Activated naive CD8-positive, alpha-beta T cell treated with anti-CD3 and anti-CD28 coated beads for 36 hours (primary cell): ENCODE measurements around the gene UGT1A6. TPM values are rescaled to one million over a fixed set of nuclear protein-coding genes. Genes with fewer than 3 reads are reported as not detected.

ENCODE experiments used
- DNase-seq: peaks from one replicate; pipeline ENCODE4 v3.0.0; 2021
- H3K27ac Mint-ChIP-seq: one replicate; pipeline ENCODE4 v1.8.0; 2022; ENCODE audit warnings: mild to moderate bottlenecking, moderate library complexity, mixed read lengths
- H3K27me3 Mint-ChIP-seq: one replicate; pipeline ENCODE4 v1.8.0; 2022; ENCODE audit warnings: mild to moderate bottlenecking, mixed read lengths
- H3K36me3 Mint-ChIP-seq: one replicate; pipeline ENCODE4 v1.8.0; 2021; ENCODE audit warnings: mild to moderate bottlenecking, mixed read lengths
- H3K4me1 Mint-ChIP-seq: one replicate; pipeline ENCODE4 v1.8.0; 2021; ENCODE audit warnings: mixed read lengths
- H3K4me3 Mint-ChIP-seq: one replicate; pipeline ENCODE4 v1.8.0; 2022; ENCODE audit warnings: mild to moderate bottlenecking, moderate library complexity, mixed read lengths
- H3K9me3 Mint-ChIP-seq: one replicate; pipeline ENCODE4 v1.8.0; 2022; ENCODE audit warnings: mixed read lengths
- total RNA-seq, 2 experiments: library from RNA; stranded (reverse); gene quantifications; one replicate each; pipeline ENCODE4 v1.2.3, GENCODE V29; 2021

Gene UGT1A6
- total RNA-seq, 2 experiments from 2014 or later = not detected

GRCh38 chr2:233819884-233820773 is 127.4 kb downstream of the UGT1A6 start:
- Mint-ChIP-seq H3K36me3 (no peaks in the 10 kb centered on the region), H3K9me3 (no peaks in the 10 kb centered on the region), H3K4me3 (no peak overlapping the region), H3K27ac (no peak overlapping the region), H3K27me3 (peaks cover 10% of the 10 kb centered on the region), H3K4me1 (peaks cover 2% of the 10 kb centered on the region)
- DNase-seq = no peak

DNA sequence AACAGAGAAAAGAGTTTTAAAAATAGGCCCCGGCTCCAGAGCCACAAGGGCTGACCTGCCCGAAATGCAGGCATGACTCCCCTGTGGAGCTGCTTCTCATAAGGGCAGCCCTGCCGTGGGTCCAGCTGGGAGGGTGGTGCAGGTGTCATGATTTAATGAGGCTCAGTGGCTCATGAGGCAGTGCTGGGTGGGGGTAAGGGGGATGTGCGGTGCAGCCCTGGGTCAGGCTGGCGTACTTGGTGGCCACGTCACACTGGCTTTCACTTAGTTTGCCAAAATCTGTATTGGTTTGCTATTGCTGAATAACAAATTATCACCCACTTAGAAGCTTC is 128.1 kb downstream of the UGT1A6 start:
- H3K4me1 Mint-ChIP-seq = peaks cover 2% of the 10 kb centered on the region
- DNase-seq = no peak
- H3K36me3 Mint-ChIP-seq = no peaks in the 10 kb centered on the region
- no peaks in the 10 kb centered on the region for H3K9me3 Mint-ChIP-seq
- H3K4me3 Mint-ChIP-seq = no peak overlapping the region
- H3K27me3 Mint-ChIP-seq = peaks cover 9% of the 10 kb centered on the region
- no peak overlapping the region for H3K27ac Mint-ChIP-seq

DNA sequence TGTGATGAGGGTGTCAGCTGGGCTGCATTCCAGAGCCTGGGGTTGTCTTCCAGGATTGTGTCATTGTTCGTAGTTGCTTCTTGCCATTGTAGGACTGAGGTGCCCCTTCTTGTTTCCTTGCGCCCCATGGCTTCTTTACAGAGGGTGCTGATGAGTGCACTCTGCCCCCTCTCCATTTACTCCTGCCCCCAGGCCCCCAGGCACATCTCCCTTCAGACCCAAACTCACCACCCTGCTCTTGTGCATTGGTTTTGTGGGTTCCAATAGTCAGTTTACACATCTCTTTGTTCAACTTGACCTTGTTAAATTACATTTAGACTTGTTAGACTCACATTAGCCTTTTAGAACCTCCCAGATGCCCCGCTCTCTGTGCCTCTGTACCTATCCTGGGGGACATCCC is 128.5 kb downstream of the UGT1A6 start:
- Mint-ChIP-seq H3K9me3 (no peaks in the 10 kb centered on the region), H3K27ac (no peak overlapping the region), H3K4me1 (peaks cover 2% of the 10 kb centered on the region), H3K27me3 (peaks cover 9% of the 10 kb centered on the region), H3K36me3 (no peaks in the 10 kb centered on the region), H3K4me3 (no peak overlapping the region)
- no peak for DNase-seq

DNA sequence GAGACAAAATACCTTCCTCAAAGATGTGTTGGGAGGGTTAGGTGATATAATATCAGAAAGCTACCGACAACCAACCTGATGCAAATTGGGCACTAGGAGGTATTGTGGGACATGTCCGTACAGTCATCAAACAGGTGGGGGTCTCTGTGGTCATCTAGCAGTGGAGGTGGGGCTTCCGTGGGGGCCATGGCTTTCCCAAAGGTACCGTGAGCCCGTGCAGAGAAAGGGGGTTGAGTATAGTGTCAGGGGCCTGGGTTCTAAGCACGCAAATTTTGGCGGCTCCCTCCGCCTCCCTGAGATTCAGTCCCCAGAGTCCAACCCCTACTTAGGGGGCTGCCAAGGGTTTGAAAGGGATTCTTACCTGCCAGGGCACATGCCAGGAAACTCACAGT is 129.0 kb downstream of the UGT1A6 start:
- no peak for DNase-seq
- H3K36me3 Mint-ChIP-seq = no peaks in the 10 kb centered on the region
- H3K27ac Mint-ChIP-seq = no peak overlapping the region
- no peak overlapping the region for H3K4me3 Mint-ChIP-seq
- H3K4me1 Mint-ChIP-seq = peaks cover 2% of the 10 kb centered on the region
- H3K27me3 Mint-ChIP-seq = peaks cover 9% of the 10 kb centered on the region
- H3K9me3 Mint-ChIP-seq = no peaks in the 10 kb centered on the region

DNA sequence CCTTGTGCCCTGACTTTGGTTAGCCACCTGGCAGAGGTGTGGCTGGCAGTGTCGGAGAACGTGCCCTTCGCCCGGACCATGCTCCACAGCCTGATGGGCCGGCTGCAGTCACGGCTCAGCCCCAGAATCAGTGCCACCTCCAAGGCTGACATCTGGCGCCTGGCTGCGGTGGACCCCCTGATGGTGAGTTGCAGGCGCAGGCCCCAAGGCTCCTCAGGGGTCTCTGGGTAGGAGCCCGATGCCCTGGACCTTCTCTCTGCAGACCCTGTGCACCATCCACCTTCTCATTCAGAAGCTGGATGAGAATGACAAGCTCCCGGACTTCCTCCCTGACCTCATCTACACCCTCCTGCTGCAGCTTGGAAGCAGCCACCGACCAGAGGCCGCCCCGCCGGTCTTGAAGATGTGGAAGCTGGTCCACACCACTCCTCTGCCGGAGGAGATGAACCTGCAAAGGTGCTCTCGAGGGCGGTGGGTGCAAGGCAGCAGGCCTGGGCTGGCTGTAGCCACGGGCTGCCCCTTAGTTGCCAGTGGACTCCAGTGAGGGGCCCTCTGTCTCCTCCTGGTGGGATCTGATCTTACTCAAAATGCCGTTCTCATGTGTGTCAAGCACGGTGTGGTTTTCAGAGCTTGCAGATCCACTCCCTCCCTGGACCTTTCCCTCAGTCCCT is 129.5 kb downstream of the UGT1A6 start:
- H3K36me3 Mint-ChIP-seq = no peaks in the 10 kb centered on the region
- H3K4me1 Mint-ChIP-seq = peaks cover under 1% of the 10 kb centered on the region
- H3K9me3 Mint-ChIP-seq = no peaks in the 10 kb centered on the region
- peaks cover 7% of the 10 kb centered on the region for H3K27me3 Mint-ChIP-seq
- no peak overlapping the region for H3K4me3 Mint-ChIP-seq
- no peak overlapping the region for H3K27ac Mint-ChIP-seq
- DNase-seq = no peak

Other genes with a start within 250 kb of the UGT1A6 start
- 10 to 100 TPM; 16.0 to 17.7 TPM for gene USP40, start 126.1 kb upstream of the UGT1A6 start, total RNA-seq
- not detected for gene UGT1A8, start 75.3 kb upstream of the UGT1A6 start, total RNA-seq
- gene UGT1A10, start 56.4 kb upstream of the UGT1A6 start, total RNA-seq = not detected
- gene UGT1A9, start 21.0 kb upstream of the UGT1A6 start, total RNA-seq = not detected
- gene UGT1A7, start 11.0 kb upstream of the UGT1A6 start, total RNA-seq = not detected
- not detected for gene UGT1A5, start 20.0 kb downstream of the UGT1A6 start, total RNA-seq
- gene UGT1A4, start 25.8 kb downstream of the UGT1A6 start, total RNA-seq = not detected
- not detected for gene UGT1A3, start 36.2 kb downstream of the UGT1A6 start, total RNA-seq
- gene UGT1A1, start 67.4 kb downstream of the UGT1A6 start, total RNA-seq = not detected
- gene MROH2A, start 85.4 kb downstream of the UGT1A6 start, total RNA-seq = not detected
- 10 to 100 TPM; 68.4 to 78.1 TPM for gene HJURP, start 161.6 kb downstream of the UGT1A6 start, total RNA-seq
- not detected for gene TRPM8, start 224.5 kb downstream of the UGT1A6 start, total RNA-seq